H1 (cell line): Measurements from ENCODE around the gene LIN28A. TPM values are rescaled to one million over a fixed set of nuclear protein-coding genes. Genes with fewer than 3 reads are reported as not detected.

ENCODE experiments used
- CHD7 ChIP-seq: fragments of 300-600 bp; sonication (generic); IDR thresholded peaks from 2 replicates; pipeline ENCODE4 v1.7.1; 2012; ENCODE audit warnings: low read length, moderate library complexity, mild to moderate bottlenecking, inconsistent platforms; ENCODE audit not compliant: insufficient replicate concordance
- EP300 ChIP-seq, 2 experiments: IDR thresholded peaks; 1 replicate in 1 of 2; 2 replicates in 1 of 2; pipeline ENCODE4 v1.6.1; 2011 to 2012; ENCODE audit warnings: low read depth in 2 of 2, low read length in 2 of 2, mild to moderate bottlenecking in 2 of 2, borderline replicate concordance in 1 of 2, inconsistent platforms in 1 of 2, moderate library complexity in 1 of 2
- polyA plus RNA-seq, 7 experiments: library from polyadenylated mRNA; depleted of rRNA in 3 of 7; stranded (reverse) in 5 of 7; unstranded in 2 of 7; fragments of >200 nt in 5 of 7; fragments of 200-250 nt in 2 of 7; gene quantifications; 1 replicate in 5 of 7; 2 replicates in 1 of 7; 4 replicates in 1 of 7; pipeline versions ENCODE4 v1.2.1 to v1.2.3, GENCODE V29; 2011 to 2013; ENCODE audit warnings: missing spikeins in 2 of 7, mixed read lengths in 2 of 7
- total RNA-seq: library from RNA; stranded (reverse); fragmentation: NEBNext Ultra II Directional; extraction: Animal tissue kit (Norgen Biotek cat#: 25700); gene quantifications from 2 replicates; pipeline ENCODE4 v1.2.1, GENCODE V29; 2021
- TF ChIP-seq, protein P1 (sequence below): IDR thresholded peaks from 2 replicates; pipeline ENCODE4 v1.6.1; 2011; ENCODE audit warnings: low read depth, mild to moderate bottlenecking, low read length; ENCODE audit not compliant: insufficient read depth

Gene LIN28A
- total and polyA plus RNA-seq, 2 of the 8 experiments (the other 6 are each of a cell fraction or from before 2014, with no cell fraction given), result 403 to 1,486 TPM

GRCh38 chr1:26475989-26476388, 65.4 kb downstream of the LIN28A start (continued):
- TF ChIP-seq CHD7 (peak; percentile 4), EP300 (IDR thresholded peaks at IDR 0.05; ENCODE audit: borderline replicate concordance in 1 of 2, low read depth in 2 of 2, low read length in 2 of 2) (no peak)
- TF ChIP-seq, protein P1, sequence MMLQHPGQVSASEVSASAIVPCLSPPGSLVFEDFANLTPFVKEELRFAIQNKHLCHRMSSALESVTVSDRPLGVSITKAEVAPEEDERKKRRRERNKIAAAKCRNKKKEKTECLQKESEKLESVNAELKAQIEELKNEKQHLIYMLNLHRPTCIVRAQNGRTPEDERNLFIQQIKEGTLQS, result no peak
